Lung (tissue), 12 donors: ENCODE results near the gene SPP2. TPM values are rescaled to one million over a fixed set of nuclear protein-coding genes. Genes with fewer than 3 reads are reported as not detected.

ENCODE experiments used
- ATAC-seq: fragments of 200-7000 bp; cut with Tn5 transposase; one replicate; pipeline ENCODE4 v1.9.1; 2020; ENCODE audit warnings: moderate number of reproducible peaks; ENCODE audit not compliant: insufficient read depth, low FRiP score
- DNase-seq, 3 donors: peaks; one replicate each; pipeline ENCODE4 v3.0.0-alpha.2; 2013 to 2017
- H3K27ac ChIP-seq, 2 donors: one replicate each; pipeline ENCODE4 v1.5.1; 2013; ENCODE audit warnings: mild to moderate bottlenecking in 2 of 2, moderate library complexity in 2 of 2, control low read depth in 1 of 2, inconsistent platforms in 1 of 2, low read depth in 1 of 2, low read length in 1 of 2
- H3K27me3 ChIP-seq, 3 donors: one replicate each; pipeline ENCODE4 v1.5.1; 2013; ENCODE audit warnings: low read length in 2 of 3; ENCODE audit not compliant: control insufficient read depth in 3 of 3, insufficient read depth in 3 of 3
- H3K36me3 ChIP-seq, 4 donors: one replicate each; pipeline ENCODE4 v1.5.1; 2013; ENCODE audit warnings: low read length in 4 of 4, mild to moderate bottlenecking in 1 of 4, moderate library complexity in 1 of 4; ENCODE audit not compliant: control insufficient read depth in 4 of 4, insufficient read depth in 4 of 4
- H3K4me1 ChIP-seq, 5 donors: one replicate each; pipeline ENCODE4 v1.5.1; 2013; ENCODE audit warnings: low read length in 5 of 5, mild to moderate bottlenecking in 2 of 5, moderate library complexity in 1 of 5; ENCODE audit not compliant: control insufficient read depth in 5 of 5, insufficient read depth in 5 of 5
- H3K4me3 ChIP-seq: one replicate; pipeline ENCODE4 v1.5.1; 2013; ENCODE audit warnings: mild to moderate bottlenecking, control low read depth, moderate library complexity
- H3K9ac ChIP-seq, 2 donors: one replicate each; pipeline ENCODE4 v1.5.1; 2013; ENCODE audit warnings: low read length in 2 of 2, control low read depth in 1 of 2; ENCODE audit not compliant: insufficient read depth in 1 of 2
- H3K9me3 ChIP-seq, 4 donors: one replicate each; pipeline ENCODE4 v1.5.1; 2013; ENCODE audit warnings: low read length in 3 of 4, mild to moderate bottlenecking in 1 of 4, moderate library complexity in 1 of 4; ENCODE audit not compliant: control insufficient read depth in 4 of 4, insufficient read depth in 3 of 4
- CTCF ChIP-seq: IDR thresholded peaks from 2 replicates; pipeline ENCODE4 v1.5.1; 2012; ENCODE audit warnings: mild to moderate bottlenecking; ENCODE audit errors: control extremely low read depth, extremely low read depth
- WGBS, 2 donors: extraction: QIAGEN DNeasy Blood & Tissue Kit; methylation state at CpG; one replicate each; pipeline ENCODE4 v1.1.7; 2013; 5-methylcytosine and 5-hydroxymethylcytosine counted together
- polyA plus RNA-seq, 2 donors: library from polyadenylated mRNA; stranded (reverse); fragments of 200-250 nt; gene quantifications; one replicate each; pipeline ENCODE4 v1.2.1, GENCODE V29; 2013
- total RNA-seq, 2 donors: library from RNA; depleted of rRNA in 1 of 2; stranded (reverse); fragments of >200 nt in 1 of 2; gene quantifications; one replicate each; pipeline ENCODE4 v1.2.1, GENCODE V29; 2014 to 2021
- donor health status: control.
- donor health status: control.
- donor health status: Bipolar disorder and iron deficiency.
- donor health status: healthy.
- donor health status: DM: yes; HTN: yes; CAD: no.

Gene SPP2
- total and polyA plus RNA-seq, 4 donors, result not detected

- 30 to 41% methylated on average over 7 of the region's 7 CpGs for WGBS, 2 donors
- no peak for DNase-seq
- Histone ChIP-seq H3K9me3 (peaks cover 0 to 2% (median 1%) of the 10 kb centered on the region in 4 donors), H3K4me3 (no peak overlapping the region), H3K36me3 (no peaks in the 10 kb centered on the region), H3K27me3 (no peaks in the 10 kb centered on the region), H3K4me1 (peaks cover 0 to 5% (median 0%) of the 10 kb centered on the region in 5 donors), H3K27ac (peak overlapping the region in 1 of 2 donors; percentile 64), H3K9ac (no peak overlapping the region)
- no peak for TF ChIP-seq CTCF
- no peak for ATAC-seq
Observed at GRCh38 chr2:234091883-234092282, 41.4 kb downstream of the SPP2 start.

- H3K4me3 ChIP-seq, result no peak overlapping the region
- ATAC-seq (no peak), DNase-seq (no peak)
- 84 to 90% methylated on average over 3 of the region's 3 CpGs for WGBS, 2 donors
- H3K27me3 ChIP-seq, result no peaks in the 10 kb centered on the region
- H3K36me3 ChIP-seq, result no peaks in the 10 kb centered on the region
- no peak overlapping the region for H3K9ac ChIP-seq
- H3K9me3 ChIP-seq, result peaks cover 0 to 2% (median under 1%) of the 10 kb centered on the region in 4 donors
- no peak for TF ChIP-seq CTCF
- peaks cover 0 to 5% (median 0%) of the 10 kb centered on the region in 5 donors for H3K4me1 ChIP-seq
- H3K27ac ChIP-seq, result no peak overlapping the region
Observed at GRCh38 chr2:234092344-234092743, 41.8 kb downstream of the SPP2 start.

GRCh38 chr2:234095301-234095700, 44.8 kb downstream of the SPP2 start:
- no peaks in the 10 kb centered on the region for H3K9me3 ChIP-seq
- H3K9ac ChIP-seq, result no peak overlapping the region
- no peak for DNase-seq
- H3K4me1 ChIP-seq, result peaks cover 0 to 5% (median 0%) of the 10 kb centered on the region in 5 donors
- H3K4me3 ChIP-seq, result no peak overlapping the region
- H3K36me3 ChIP-seq, result no peaks in the 10 kb centered on the region
- WGBS, 2 donors, result 82 to 91% methylated on average over 5 of the region's 5 CpGs
- H3K27ac ChIP-seq, result no peak overlapping the region
- TF ChIP-seq CTCF, result no peak
- no peak for ATAC-seq
- H3K27me3 ChIP-seq, result no peaks in the 10 kb centered on the region

- Histone ChIP-seq H3K36me3 (no peaks in the 10 kb centered on the region), H3K27ac (no peak overlapping the region), H3K4me3 (no peak overlapping the region), H3K4me1 (peaks cover 0 to 5% (median 0%) of the 10 kb centered on the region in 5 donors), H3K27me3 (no peaks in the 10 kb centered on the region), H3K9me3 (no peaks in the 10 kb centered on the region), H3K9ac (no peak overlapping the region)
- no peak for TF ChIP-seq CTCF
- ATAC-seq (no peak), DNase-seq (no peak)
- WGBS, 2 donors, result 97% methylated on average over 52 of the region's 52 CpGs
Observed at GRCh38 chr2:234096164-234096563, 45.7 kb downstream of the SPP2 start.
